SK-N-MC (cell line): ENCODE data around the gene CDKL2.

Source experiments
- EZH2 ChIP-seq: fragments of 200-600 bp; sonication (generic); IDR thresholded peaks from one replicate; pipeline ENCODE4 v1.6.1; 2017; ENCODE audit warnings: antibody characterized with exemption
- FOXP2 ChIP-seq: optimal IDR thresholded peaks from 2 replicates; pipeline ENCODE3; 2011; ENCODE audit warnings: mild to moderate bottlenecking, moderate library complexity; ENCODE audit not compliant: insufficient read depth; ENCODE audit errors: extremely low read length, control extremely low read depth
- POLR2AphosphoS5 ChIP-seq: IDR thresholded peaks from 2 replicates; pipeline ENCODE4 v1.6.1; 2012; ENCODE audit warnings: mild to moderate bottlenecking, low read depth, low read length, borderline replicate concordance

DNA sequence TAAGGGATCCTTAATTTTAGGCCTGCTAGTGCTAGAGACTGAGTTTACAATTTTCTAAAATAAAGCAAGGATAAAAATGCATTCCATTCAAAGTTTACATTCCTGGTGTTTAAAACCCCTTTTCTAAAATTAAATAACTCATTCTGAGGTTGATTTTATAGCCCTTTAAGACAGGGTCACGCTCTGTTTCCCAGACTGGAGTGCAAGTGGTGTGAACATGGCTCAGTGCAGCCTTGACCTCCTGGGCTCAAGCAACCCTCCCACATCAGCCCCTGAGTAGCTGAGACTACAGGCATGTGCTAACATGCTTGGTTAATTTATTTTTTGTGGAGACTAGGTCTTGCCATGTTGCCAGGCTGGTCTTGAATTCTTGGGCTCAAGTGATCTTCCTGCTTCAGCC is 6.8 kb upstream of the CDKL2 start:
- TF ChIP-seq EZH2, result no peak
- no peak for TF ChIP-seq POLR2AphosphoS5
- TF ChIP-seq FOXP2, result no peak
